ENCODE data around the gene LTBP3. TPM values are rescaled to one million over a fixed set of nuclear protein-coding genes. Genes with fewer than 3 reads are reported as not detected.
A peak's percentile ranks its signal among the peaks of the same experiment; 100 is the strongest.

Gene LTBP3
- total RNA-seq, 4 donors from 2014 or later: 131 to 240 (median 217) TPM

DNA sequence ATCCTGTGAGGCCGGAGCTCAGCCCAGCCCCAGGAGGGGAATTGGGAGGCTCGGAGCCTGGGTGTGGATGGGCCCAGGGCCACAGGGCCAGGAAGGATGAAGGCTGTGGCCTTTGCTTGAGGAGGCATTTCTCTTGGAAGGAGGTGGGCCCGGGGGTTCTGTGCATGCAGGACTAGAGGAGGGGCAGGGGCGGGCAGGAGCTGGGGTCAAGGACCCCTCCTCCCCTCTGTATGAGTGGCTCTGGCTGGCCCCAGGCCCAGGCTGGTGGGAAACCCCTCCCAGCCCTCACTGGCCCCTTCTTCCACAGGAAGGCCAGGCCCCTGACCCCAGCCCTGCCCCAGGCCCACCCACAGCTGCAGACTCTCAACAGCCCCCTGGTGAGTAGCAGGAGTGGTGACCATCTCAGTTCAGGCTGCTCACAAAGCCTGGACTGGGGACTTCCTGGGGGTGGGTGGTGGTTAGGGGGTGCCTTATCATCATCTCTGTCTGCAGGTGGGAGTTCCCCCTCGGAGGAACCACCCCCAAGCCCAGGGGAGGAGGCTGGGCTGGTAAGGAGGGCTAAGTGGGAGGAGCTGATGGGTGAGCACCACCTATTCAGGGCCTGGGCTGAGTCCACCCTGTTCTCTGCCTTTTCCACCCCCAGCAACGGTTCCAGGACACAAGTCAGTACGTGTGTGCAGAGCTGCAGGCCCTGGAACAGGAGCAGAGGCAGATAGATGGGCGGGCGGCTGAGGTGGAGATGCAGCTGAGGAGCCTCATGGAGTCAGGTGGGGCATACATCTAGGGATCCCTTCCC is 31.5 kb upstream of the LTBP3 start:
- Histone ChIP-seq H3K27me3 (no peaks in the 10 kb centered on the region), H3K9me3 (no peaks in the 10 kb centered on the region), H3K27ac (peak overlapping the region in 1 of 2 donors; percentile 10), H3K36me3 (no peaks in the 10 kb centered on the region), H3K4me3 (no peak overlapping the region), H3K4me1 (peaks cover 0 to 9% of the 10 kb centered on the region in 2 donors)
- no peak for TF ChIP-seq POLR2A (IDR thresholded peaks at IDR 0.05)
- TF ChIP-seq, protein P1, sequence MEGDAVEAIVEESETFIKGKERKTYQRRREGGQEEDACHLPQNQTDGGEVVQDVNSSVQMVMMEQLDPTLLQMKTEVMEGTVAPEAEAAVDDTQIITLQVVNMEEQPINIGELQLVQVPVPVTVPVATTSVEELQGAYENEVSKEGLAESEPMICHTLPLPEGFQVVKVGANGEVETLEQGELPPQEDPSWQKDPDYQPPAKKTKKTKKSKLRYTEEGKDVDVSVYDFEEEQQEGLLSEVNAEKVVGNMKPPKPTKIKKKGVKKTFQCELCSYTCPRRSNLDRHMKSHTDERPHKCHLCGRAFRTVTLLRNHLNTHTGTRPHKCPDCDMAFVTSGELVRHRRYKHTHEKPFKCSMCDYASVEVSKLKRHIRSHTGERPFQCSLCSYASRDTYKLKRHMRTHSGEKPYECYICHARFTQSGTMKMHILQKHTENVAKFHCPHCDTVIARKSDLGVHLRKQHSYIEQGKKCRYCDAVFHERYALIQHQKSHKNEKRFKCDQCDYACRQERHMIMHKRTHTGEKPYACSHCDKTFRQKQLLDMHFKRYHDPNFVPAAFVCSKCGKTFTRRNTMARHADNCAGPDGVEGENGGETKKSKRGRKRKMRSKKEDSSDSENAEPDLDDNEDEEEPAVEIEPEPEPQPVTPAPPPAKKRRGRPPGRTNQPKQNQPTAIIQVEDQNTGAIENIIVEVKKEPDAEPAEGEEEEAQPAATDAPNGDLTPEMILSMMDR (IDR thresholded peaks at IDR 0.05): no peak
- intact Hi-C loops (cut with DNase I; ENCODE audit: low total_unique reads): loop anchor here (10.0 kb wide), 1 partner anchor 55 kb away; no protein-coding TSS in a partner anchor
- no peak for DNase-seq

GRCh38 chr11:65588199-65589054 is 30.3 kb upstream of the LTBP3 start:
- peaks cover 0 to 6% of the 10 kb centered on the region in 2 donors for H3K4me1 ChIP-seq

DNA sequence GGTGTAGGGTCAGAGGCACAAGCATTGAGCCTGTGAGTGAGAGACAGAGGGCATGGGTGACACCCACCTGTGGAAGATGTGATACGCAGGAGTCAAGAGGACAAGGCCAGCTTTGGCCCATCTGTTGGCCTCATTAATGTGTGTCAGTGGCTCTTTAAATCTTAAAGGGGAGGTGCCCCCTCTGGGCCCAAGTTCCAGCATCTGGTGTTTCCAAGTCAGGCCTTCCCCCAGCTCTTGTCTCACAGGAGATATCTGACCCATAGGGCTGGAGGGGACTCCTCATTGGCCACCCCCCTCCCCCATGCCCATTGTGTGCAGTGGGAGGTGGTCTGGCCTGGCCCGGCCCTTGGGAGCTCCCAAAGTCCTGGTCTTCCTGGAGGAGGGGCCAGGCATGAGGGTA is 28.5 kb upstream of the LTBP3 start:
- Histone ChIP-seq H3K4me3 (no peak overlapping the region), H3K36me3 (no peaks in the 10 kb centered on the region)
- intact Hi-C loops (cut with DNase I; ENCODE audit: low total_unique reads): loop anchor here (10.0 kb wide), 1 partner anchor 52 kb away; no protein-coding TSS in a partner anchor

More at GRCh38 chr11:65588199-65589054, 30.3 kb upstream of the LTBP3 start:
- DNase-seq: peak in 1 of 2 donors; percentile 70
- intact Hi-C loops (cut with DNase I; ENCODE audit: low total_unique reads): loop anchor here (10.0 kb wide), 1 partner anchor 54 kb away; no protein-coding TSS in a partner anchor
- no peaks in the 10 kb centered on the region for H3K36me3 ChIP-seq
- H3K9me3 ChIP-seq: no peaks in the 10 kb centered on the region
- H3K27ac ChIP-seq: peak overlapping the region; percentile 58 to 70
- H3K4me3 ChIP-seq: no peak overlapping the region
- TF ChIP-seq, protein P1 (IDR thresholded peaks at IDR 0.05): peak; percentile 16 to 65 (median 56)
- no peak for TF ChIP-seq POLR2A (IDR thresholded peaks at IDR 0.05)
- no peaks in the 10 kb centered on the region for H3K27me3 ChIP-seq

GRCh38 chr11:65586247-65586630 is 28.1 kb upstream of the LTBP3 start:
- Histone ChIP-seq H3K27me3 (no peaks in the 10 kb centered on the region), H3K27ac (peak overlapping the region; percentile 35 to 43), H3K36me3 (no peaks in the 10 kb centered on the region), H3K4me3 (no peak overlapping the region), H3K9me3 (no peaks in the 10 kb centered on the region), H3K4me1 (peaks cover 0 to 6% of the 10 kb centered on the region in 2 donors)
- no peak for DNase-seq
- intact Hi-C loops (cut with DNase I; ENCODE audit: low total_unique reads): loop anchor here (10.0 kb wide), 1 partner anchor 51 kb away; no protein-coding TSS in a partner anchor
- TF ChIP-seq, protein P1 (IDR thresholded peaks at IDR 0.05): no peak
- no peak for TF ChIP-seq POLR2A (IDR thresholded peaks at IDR 0.05)

More for the DNA sequence above, 28.5 kb upstream of the LTBP3 start:
- TF ChIP-seq, protein P1 (IDR thresholded peaks at IDR 0.05): no peak
- no peak for TF ChIP-seq POLR2A (IDR thresholded peaks at IDR 0.05)
- no peak for DNase-seq
- Histone ChIP-seq H3K27ac (peak overlapping the region; percentile 35 to 43), H3K4me1 (peaks cover 0 to 6% of the 10 kb centered on the region in 2 donors), H3K9me3 (no peaks in the 10 kb centered on the region), H3K27me3 (no peaks in the 10 kb centered on the region)
